PC-3 (cell line): Measurements from ENCODE around the gene UCHL5.
"Not testable (repeated sequence)": the region's sequence is repeated elsewhere in the genome, so short reads cannot be mapped to it uniquely, and the experiment has no call there.

ENCODE experiments used
- CTCF ChIP-seq: fragments of 300-600 bp; sonication (generic); conservative IDR thresholded peaks from 2 replicates; pipeline ENCODE4 v1.5.1; 2017; ENCODE audit warnings: antibody characterized with exemption, low read depth, mild to moderate bottlenecking, low read length
- EZH2 ChIP-seq: fragments of 300-600 bp; sonication (generic); IDR thresholded peaks from one replicate; pipeline ENCODE4 v1.6.1; 2017; ENCODE audit warnings: antibody characterized with exemption, mild to moderate bottlenecking, low read length; ENCODE audit not compliant: unreplicated experiment
- EZH2phosphoT487 ChIP-seq: fragments of 300-600 bp; sonication (generic); IDR thresholded peaks from 2 replicates; pipeline ENCODE4 v1.6.1; 2018; ENCODE audit warnings: mild to moderate bottlenecking, antibody characterized with exemption, low read length, borderline replicate concordance

GRCh38 chr1:192980334-192980733 lies 78.8 kb downstream of the UCHL5 start:
- not testable (repeated sequence) for TF ChIP-seq CTCF, EZH2phosphoT487, EZH2
